ENCODE measurements around the gene REG1A. TPM values are rescaled to one million over a fixed set of nuclear protein-coding genes. Genes with fewer than 3 reads are reported as not detected.

Gene REG1A
- total and polyA plus RNA-seq, 11 donors, result 0.69 to 5.7 (median 1.8) TPM; not detected in 4

DNA sequence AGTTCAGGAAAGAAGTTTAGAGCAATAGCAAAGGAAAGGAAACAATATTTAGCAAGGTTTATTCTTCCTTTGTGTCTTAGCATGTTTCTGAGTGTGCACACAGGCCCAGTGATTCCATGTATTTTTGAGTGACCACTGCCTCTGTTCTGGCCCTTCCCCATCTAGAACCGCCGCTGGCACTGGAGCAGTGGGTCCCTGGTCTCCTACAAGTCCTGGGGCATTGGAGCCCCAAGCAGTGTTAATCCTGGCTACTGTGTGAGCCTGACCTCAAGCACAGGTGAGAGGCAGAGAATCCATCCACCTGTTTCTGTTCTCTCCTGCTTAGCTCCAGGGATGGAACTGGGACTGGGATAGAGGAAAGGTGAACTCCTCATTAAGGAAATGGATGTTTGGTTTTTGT lies 2.4 kb downstream of the REG1A start:
- Histone ChIP-seq H3K27me3 (no peaks in the 10 kb centered on the region), H3K9me3 (no peaks in the 10 kb centered on the region), H3K27ac (no peak overlapping the region), H3K36me3 (no peaks in the 10 kb centered on the region), H3K4me1 (no peaks in the 10 kb centered on the region), H3K4me3 (no peak overlapping the region)
- 88 to 97% (median 93%) methylated on average over 2 of the region's 2 CpGs for WGBS, 4 donors
- intact Hi-C loops (cut with DNase I), result no loop called here
- DNase-seq (no peak), ATAC-seq (no peak)
- no peak for TF ChIP-seq POLR2A (IDR thresholded peaks at IDR 0.05)
- TF ChIP-seq, protein P1, sequence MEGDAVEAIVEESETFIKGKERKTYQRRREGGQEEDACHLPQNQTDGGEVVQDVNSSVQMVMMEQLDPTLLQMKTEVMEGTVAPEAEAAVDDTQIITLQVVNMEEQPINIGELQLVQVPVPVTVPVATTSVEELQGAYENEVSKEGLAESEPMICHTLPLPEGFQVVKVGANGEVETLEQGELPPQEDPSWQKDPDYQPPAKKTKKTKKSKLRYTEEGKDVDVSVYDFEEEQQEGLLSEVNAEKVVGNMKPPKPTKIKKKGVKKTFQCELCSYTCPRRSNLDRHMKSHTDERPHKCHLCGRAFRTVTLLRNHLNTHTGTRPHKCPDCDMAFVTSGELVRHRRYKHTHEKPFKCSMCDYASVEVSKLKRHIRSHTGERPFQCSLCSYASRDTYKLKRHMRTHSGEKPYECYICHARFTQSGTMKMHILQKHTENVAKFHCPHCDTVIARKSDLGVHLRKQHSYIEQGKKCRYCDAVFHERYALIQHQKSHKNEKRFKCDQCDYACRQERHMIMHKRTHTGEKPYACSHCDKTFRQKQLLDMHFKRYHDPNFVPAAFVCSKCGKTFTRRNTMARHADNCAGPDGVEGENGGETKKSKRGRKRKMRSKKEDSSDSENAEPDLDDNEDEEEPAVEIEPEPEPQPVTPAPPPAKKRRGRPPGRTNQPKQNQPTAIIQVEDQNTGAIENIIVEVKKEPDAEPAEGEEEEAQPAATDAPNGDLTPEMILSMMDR (IDR thresholded peaks at IDR 0.05), result no peak

DNA sequence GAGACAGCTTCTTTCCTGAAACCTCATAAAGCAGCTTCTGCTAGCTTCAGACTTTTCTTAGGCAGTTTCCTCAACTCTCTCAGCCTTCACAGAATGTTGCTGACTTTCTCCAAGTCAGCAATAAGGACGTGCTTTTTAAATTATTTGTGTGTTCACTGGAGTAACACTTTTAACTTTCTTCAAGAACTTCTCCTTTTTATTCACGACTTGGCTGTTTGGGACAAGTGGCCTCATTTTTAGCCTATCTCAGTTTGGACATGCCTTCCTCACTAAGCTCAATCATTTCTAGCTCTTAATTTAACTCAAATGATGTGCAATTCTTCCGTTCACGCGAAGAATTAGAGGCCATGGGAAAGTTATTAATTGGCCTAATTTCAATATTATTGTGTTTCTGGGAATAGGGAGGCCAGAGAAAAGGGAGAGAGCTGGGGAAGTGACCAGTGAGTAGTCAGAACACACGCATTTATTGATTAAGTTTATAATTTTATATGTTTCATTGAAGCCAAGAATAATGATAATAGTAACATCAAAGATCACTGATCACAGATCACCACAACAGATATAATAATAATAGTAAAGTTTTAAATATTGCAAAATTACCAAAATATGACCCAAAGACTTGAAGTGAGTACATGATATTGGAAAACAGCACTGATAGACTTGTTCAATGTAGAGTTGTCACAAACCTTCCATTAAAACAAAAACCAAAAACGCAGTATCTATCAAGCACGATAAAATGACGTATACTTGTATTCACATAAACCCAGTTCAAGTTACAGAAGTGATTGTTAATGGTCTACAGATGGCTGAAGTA lies 4.8 kb downstream of the REG1A start:
- Histone ChIP-seq H3K9me3 (no peaks in the 10 kb centered on the region), H3K27ac (no peak overlapping the region), H3K4me3 (no peak overlapping the region), H3K27me3 (no peaks in the 10 kb centered on the region), H3K4me1 (no peaks in the 10 kb centered on the region), H3K36me3 (no peaks in the 10 kb centered on the region)
- WGBS, 4 donors, result 68 to 86% (median 77%) methylated on average over 9 of the region's 9 CpGs
- no peak for DNase-seq
- no peak for ATAC-seq
- intact Hi-C loops (cut with DNase I), result no loop called here
- no peak for TF ChIP-seq POLR2A (IDR thresholded peaks at IDR 0.05)
- TF ChIP-seq, protein P1 (IDR thresholded peaks at IDR 0.05), result no peak

DNA sequence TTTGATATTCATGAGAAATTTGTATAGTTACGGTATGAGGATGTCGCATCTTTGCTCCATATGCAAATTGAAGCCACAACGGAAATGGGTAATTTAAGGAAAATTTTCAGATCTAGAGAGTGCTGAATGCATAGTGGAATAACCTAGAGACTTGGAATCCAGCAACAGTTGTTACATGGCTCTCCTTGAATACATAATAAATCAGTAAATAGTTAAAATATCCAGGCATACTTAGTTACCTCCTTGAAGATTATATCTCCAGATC lies 5.4 kb downstream of the REG1A start:
- H3K9me3 ChIP-seq, result no peaks in the 10 kb centered on the region
- intact Hi-C loops (cut with DNase I), result no loop called here
- ATAC-seq (no peak), DNase-seq (no peak)
- TF ChIP-seq, protein P1 (IDR thresholded peaks at IDR 0.05), result no peak
- TF ChIP-seq POLR2A (IDR thresholded peaks at IDR 0.05), result no peak
- H3K36me3 ChIP-seq, result no peaks in the 10 kb centered on the region
- no peaks in the 10 kb centered on the region for H3K4me1 ChIP-seq
- 89 to 95% (median 94%) methylated on average over 3 of the region's 3 CpGs for WGBS, 4 donors
- H3K27ac ChIP-seq, result no peak overlapping the region
- no peaks in the 10 kb centered on the region for H3K27me3 ChIP-seq
- H3K4me3 ChIP-seq, result no peak overlapping the region

DNA sequence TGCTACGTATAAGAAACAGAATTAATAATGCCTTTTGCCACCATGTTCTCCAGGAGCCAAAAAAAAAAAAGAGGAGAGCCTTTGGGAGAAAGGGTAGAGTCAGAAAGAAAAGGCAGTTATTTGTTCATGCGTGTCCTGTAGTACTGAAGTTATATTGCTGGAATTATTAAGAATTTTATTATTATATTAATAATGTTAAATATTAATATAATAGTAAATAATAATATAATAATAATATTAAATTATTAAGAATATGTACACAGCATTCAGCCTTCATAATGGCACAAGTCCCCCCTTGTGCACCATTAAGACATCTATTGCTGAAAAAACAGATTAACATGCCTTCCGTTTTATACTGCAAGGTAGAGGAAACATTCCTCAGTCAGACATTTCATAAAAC lies 8.1 kb downstream of the REG1A start:
- Histone ChIP-seq H3K4me1 (no peaks in the 10 kb centered on the region), H3K4me3 (no peak overlapping the region), H3K9me3 (no peaks in the 10 kb centered on the region), H3K27me3 (no peaks in the 10 kb centered on the region), H3K27ac (no peak overlapping the region), H3K36me3 (no peaks in the 10 kb centered on the region)
- no peak for ATAC-seq
- WGBS, 4 donors, result 87 to 93% (median 88%) methylated on average over 3 of the region's 3 CpGs
- no peak for DNase-seq
- intact Hi-C loops (cut with DNase I), result no loop called here
- TF ChIP-seq POLR2A (IDR thresholded peaks at IDR 0.05), result no peak
- TF ChIP-seq, protein P1 (IDR thresholded peaks at IDR 0.05), result no peak
